MM.1S (cell line): Measurements from ENCODE around the gene NLGN4Y.

Source experiments
- DNase-seq: peaks from one replicate; pipeline ENCODE4 v3.0.0-alpha.2; 2015
- H2AFZ ChIP-seq: fragments of 300-600 bp; sonication (generic); 2 replicates; pipeline ENCODE4 v1.6.0; 2016; ENCODE audit warnings: antibody characterized with exemption, low read length
- H3F3A ChIP-seq: fragments of 300-600 bp; sonication (generic); 2 replicates; pipeline ENCODE4 v1.6.1; 2016; ENCODE audit warnings: mild to moderate bottlenecking, antibody characterized with exemption, low read length, moderate library complexity, mixed read lengths; ENCODE audit not compliant: insufficient read depth
- H3K27ac ChIP-seq: fragments of 300-600 bp; sonication (generic); 2 replicates; pipeline ENCODE4 v1.5.1; 2016; ENCODE audit warnings: mild to moderate bottlenecking, low read length
- H3K27me3 ChIP-seq: fragments of 300-600 bp; sonication (generic); replicated peaks from 2 replicates; pipeline ENCODE4 v1.6.0; 2016; ENCODE audit warnings: low read length; ENCODE audit not compliant: insufficient read depth
- H3K36me3 ChIP-seq: fragments of 300-600 bp; sonication (generic); replicated peaks from 2 replicates; pipeline ENCODE4 v1.6.1; 2016; ENCODE audit warnings: mild to moderate bottlenecking, low read length, mixed read lengths; ENCODE audit not compliant: insufficient read depth
- H3K4me1 ChIP-seq: fragments of 300-600 bp; sonication (generic); 2 replicates; pipeline ENCODE4 v1.6.1; 2016; ENCODE audit warnings: low read length, mixed read lengths
- H3K4me2 ChIP-seq: fragments of 300-600 bp; sonication (generic); 2 replicates; pipeline ENCODE4 v1.6.0; 2016; ENCODE audit warnings: low read depth, low read length
- H3K4me3 ChIP-seq: fragments of 300-600 bp; sonication (generic); 2 replicates; pipeline ENCODE4 v1.5.1; 2016; ENCODE audit warnings: low read length, mixed read lengths
- H3K79me2 ChIP-seq: fragments of 300-600 bp; sonication (generic); 2 replicates; pipeline ENCODE4 v1.6.1; 2016; ENCODE audit warnings: mixed run types, low read length, mixed read lengths
- H3K9ac ChIP-seq: fragments of 300-600 bp; sonication (generic); 2 replicates; pipeline ENCODE4 v1.6.1; 2016; ENCODE audit warnings: low read length, mixed read lengths
- H3K9me2 ChIP-seq: fragments of 300-600 bp; sonication (generic); replicated peaks from 2 replicates; pipeline ENCODE4 v1.6.1; 2016; ENCODE audit warnings: mild to moderate bottlenecking, low read length, mixed read lengths; ENCODE audit not compliant: insufficient read depth
- H3K9me3 ChIP-seq: fragments of 300-600 bp; sonication (generic); replicated peaks from 2 replicates; pipeline ENCODE4 v1.6.1; 2016; ENCODE audit warnings: mild to moderate bottlenecking, low read length, mixed read lengths; ENCODE audit not compliant: insufficient read depth
- H4K20me1 ChIP-seq: fragments of 300-600 bp; sonication (generic); 2 replicates; pipeline ENCODE4 v1.6.1; 2016; ENCODE audit warnings: mild to moderate bottlenecking, low read length, moderate library complexity, mixed read lengths; ENCODE audit not compliant: insufficient read depth
- CTCF ChIP-seq: fragments of 300-600 bp; sonication (generic); IDR thresholded peaks from 2 replicates; pipeline ENCODE4 v1.5.1; 2016; ENCODE audit warnings: antibody characterized with exemption, low read length, mixed read lengths
- EZH2 ChIP-seq: fragments of 300-600 bp; sonication (generic); optimal IDR thresholded peaks from 2 replicates; pipeline ENCODE3; 2017; ENCODE audit warnings: low read depth, mild to moderate bottlenecking, antibody characterized with exemption, low read length, mixed read lengths
- EZH2phosphoT487 ChIP-seq: fragments of 300-600 bp; sonication (generic); IDR thresholded peaks from 2 replicates; pipeline ENCODE4 v1.6.1; 2018; ENCODE audit warnings: antibody characterized with exemption, low read length

Gene NLGN4Y

DNA sequence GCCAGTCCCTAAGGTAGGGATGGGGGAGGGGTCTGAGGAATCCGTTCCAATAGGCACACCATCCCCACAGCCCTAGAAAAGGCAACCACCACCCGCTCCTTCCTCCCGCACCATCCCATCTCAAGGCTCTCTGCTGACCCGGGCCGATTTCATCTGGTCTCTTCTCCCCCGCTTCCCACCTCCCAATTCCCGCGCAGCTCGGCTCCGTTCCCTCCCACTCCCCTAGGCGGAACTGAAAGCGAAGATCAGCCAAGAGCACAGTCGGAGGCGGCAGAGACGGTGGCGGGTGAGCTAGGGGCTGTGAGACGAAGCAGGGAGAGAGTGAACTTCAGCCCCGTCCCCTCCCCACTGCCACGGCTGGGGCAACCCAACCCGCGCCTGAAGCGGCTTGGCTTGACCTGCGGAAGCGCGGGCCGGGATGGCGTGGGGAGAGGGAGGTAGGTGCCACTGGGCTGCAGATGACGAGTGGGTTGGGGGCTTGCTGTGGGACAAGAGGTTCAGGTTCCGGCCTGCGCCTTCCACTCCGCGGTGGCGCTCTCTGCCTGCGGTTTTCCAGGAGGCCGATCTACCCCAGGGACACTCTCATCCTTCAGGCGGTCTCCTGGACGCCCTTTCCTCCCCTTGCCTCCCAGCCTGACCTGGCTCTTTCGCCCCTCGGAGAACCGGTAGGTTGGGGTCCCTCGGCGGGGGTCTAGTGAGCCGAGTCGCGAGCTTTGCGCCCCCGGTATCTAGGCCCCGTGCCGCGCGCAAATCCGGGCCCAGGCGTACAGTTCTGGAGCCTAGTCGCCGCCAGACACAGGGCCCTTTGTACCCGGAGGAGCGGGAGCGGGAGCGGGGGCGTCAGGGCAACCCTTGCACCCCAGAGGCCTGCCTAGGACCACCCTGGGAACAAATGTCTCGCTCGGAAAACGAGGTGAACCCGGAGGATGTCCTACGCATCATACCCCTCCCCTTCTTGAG lies at the start of gene NLGN4Y:
TSS of gene NLGN4Y (plus strand) at position 258 of the 960 bp plus-strand sequence. CDS start 97,591 bp downstream, outside the sequence.
- TF ChIP-seq EZH2phosphoT487, result no peak
- no peak for TF ChIP-seq EZH2
- no peak for TF ChIP-seq CTCF
- no peaks in the 10 kb centered on the region for H4K20me1 ChIP-seq
- H3K27ac ChIP-seq, result no peak within 1 kb of the TSS
- no peaks in the 10 kb centered on the region for H3K9me3 ChIP-seq
- no peak within 1 kb of the TSS for H2AFZ ChIP-seq
- H3K4me1 ChIP-seq, result no peaks in the 10 kb centered on the region
- H3K4me2 ChIP-seq, result no peak within 1 kb of the TSS
- H3K36me3 ChIP-seq, result no peaks in the 10 kb centered on the region
- no peak within 1 kb of the TSS for H3K9ac ChIP-seq
- H3K79me2 ChIP-seq, result no peaks in the 10 kb centered on the region
- no peaks in the 10 kb centered on the region for H3K9me2 ChIP-seq
- no peak for DNase-seq
- no peaks in the 10 kb centered on the region for H3F3A ChIP-seq
- H3K4me3 ChIP-seq, result no peak within 1 kb of the TSS
- no peaks in the 10 kb centered on the region for H3K27me3 ChIP-seq

DNA sequence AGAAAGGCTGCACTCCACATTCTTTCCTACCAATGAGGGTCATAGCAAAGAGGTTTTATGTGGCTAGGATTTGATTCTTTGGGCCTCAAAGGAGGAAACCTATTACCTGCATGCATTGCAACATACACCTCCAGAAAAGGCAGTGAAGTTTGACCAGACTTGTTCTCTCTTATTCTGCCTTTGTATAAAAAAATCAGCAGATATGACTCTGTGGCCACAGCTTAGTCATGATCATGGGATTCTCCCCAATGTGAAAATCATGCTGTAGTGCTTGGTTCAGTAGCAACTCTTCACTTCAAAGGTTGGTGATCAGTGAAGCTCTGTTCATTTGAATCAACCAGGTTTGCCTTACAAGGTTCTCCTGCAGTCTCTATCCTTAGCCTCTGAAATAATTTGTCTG lies 38.4 kb upstream of the NLGN4Y start:
- H3K79me2 ChIP-seq, result no peaks in the 10 kb centered on the region
- H4K20me1 ChIP-seq, result no peaks in the 10 kb centered on the region
- H3K9me3 ChIP-seq, result no peaks in the 10 kb centered on the region
- no peak overlapping the region for H3K27ac ChIP-seq
- no peaks in the 10 kb centered on the region for H3K27me3 ChIP-seq
- no peaks in the 10 kb centered on the region for H3K4me1 ChIP-seq
- no peaks in the 10 kb centered on the region for H3K36me3 ChIP-seq
- no peak for DNase-seq
- H3K4me2 ChIP-seq, result no peak overlapping the region
- TF ChIP-seq CTCF (no peak), EZH2 (no peak), EZH2phosphoT487 (no peak)
- H3K9ac ChIP-seq, result no peak overlapping the region
- H3F3A ChIP-seq, result no peaks in the 10 kb centered on the region
- H3K4me3 ChIP-seq, result no peak overlapping the region
- H3K9me2 ChIP-seq, result no peaks in the 10 kb centered on the region
- H2AFZ ChIP-seq, result no peak overlapping the region

DNA sequence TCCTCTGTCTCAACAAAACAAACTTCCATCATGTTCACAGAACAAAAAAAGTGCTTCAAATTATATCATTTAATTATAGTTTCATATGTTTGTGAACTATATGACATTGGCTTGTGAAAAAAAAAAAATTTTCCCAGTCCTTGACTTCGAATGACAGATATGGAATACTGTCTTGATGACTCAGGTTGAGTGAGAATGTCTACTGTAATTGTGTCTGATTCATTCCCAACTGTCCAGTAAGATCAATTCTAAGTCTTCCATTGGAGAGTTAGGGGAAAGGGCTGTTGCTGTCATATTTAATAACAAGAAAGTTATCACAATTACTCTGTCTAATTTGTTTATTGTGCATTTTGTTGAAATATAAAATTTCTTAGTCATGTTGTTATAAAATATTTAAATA lies 34.1 kb upstream of the NLGN4Y start:
- no peaks in the 10 kb centered on the region for H3K79me2 ChIP-seq
- H3K36me3 ChIP-seq, result no peaks in the 10 kb centered on the region
- H3K9ac ChIP-seq, result no peak overlapping the region
- H3K4me3 ChIP-seq, result no peak overlapping the region
- no peaks in the 10 kb centered on the region for H3K9me2 ChIP-seq
- H3K27ac ChIP-seq, result no peak overlapping the region
- no peaks in the 10 kb centered on the region for H4K20me1 ChIP-seq
- no peak overlapping the region for H3K4me2 ChIP-seq
- TF ChIP-seq EZH2phosphoT487, result no peak
- no peak for TF ChIP-seq EZH2
- TF ChIP-seq CTCF, result no peak
- no peaks in the 10 kb centered on the region for H3K4me1 ChIP-seq
- no peaks in the 10 kb centered on the region for H3K9me3 ChIP-seq
- DNase-seq, result no peak
- no peaks in the 10 kb centered on the region for H3K27me3 ChIP-seq
- no peak overlapping the region for H2AFZ ChIP-seq
- H3F3A ChIP-seq, result no peaks in the 10 kb centered on the region
